GM19023 (cell line): Measurements from ENCODE around the gene NFATC1.

Source experiments
- ATAC-seq: cut with Tn5 transposase; IDR thresholded peaks from one replicate; pipeline ENCODE4 v1.9.1; 2021; ENCODE audit warnings: mild to moderate bottlenecking, moderate library complexity; ENCODE audit not compliant: unreplicated experiment

Gene NFATC1

DNA sequence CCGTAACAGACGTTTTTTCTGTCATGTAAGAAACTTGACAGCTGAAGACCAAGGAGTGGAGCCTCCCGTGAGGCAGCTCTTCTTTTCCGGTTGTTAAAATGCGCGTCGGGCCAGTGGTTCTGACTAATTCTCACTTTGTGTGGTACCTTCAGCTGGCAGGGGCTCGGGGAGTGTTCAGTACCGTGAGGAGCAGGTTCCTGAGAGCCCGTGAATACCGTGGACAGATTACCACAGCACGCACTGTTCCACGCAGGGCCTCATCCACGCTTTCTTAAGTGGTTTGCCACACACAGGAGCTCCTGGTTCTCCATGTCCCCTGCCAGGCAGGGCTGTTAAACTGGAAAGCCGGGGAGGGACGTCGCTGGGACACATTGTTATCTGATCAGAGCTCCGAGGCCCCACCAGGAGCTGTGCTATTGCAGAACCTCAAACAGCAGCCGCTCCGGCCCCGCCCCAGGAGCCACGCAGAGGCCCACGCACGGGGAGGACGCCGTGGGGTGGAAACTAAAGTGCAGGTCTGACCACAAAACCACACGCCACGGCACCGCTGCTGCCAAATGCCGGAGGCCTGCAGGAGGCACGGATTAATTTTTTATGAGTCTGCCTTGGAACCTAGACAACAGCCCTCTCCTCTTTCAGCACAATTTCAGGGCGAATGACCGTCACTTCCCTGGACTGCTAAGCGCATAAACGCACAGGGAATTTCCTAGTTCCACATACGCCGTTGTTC lies 43.3 kb downstream of the NFATC1 start:
- ATAC-seq = no peak

DNA sequence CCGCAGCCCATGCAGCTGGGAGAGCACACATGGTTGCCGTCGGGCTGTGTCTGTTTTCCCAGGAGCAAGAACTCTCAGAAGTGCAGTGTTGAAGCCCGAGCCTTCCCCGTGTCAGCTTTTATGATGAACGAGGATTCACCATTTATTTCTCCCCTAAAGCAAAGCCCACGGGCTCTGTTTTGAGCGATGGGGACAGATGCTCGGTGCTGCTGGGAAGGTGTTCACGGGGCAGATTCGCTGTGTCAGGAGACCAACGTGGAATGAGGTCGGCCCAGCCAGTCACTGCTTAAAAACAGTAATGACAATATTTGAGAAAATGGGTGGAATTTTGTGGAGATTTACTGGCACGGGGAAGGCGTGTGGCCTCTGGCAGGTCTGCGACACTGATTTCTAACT lies 43.9 kb downstream of the NFATC1 start:
- ATAC-seq = no peak

DNA sequence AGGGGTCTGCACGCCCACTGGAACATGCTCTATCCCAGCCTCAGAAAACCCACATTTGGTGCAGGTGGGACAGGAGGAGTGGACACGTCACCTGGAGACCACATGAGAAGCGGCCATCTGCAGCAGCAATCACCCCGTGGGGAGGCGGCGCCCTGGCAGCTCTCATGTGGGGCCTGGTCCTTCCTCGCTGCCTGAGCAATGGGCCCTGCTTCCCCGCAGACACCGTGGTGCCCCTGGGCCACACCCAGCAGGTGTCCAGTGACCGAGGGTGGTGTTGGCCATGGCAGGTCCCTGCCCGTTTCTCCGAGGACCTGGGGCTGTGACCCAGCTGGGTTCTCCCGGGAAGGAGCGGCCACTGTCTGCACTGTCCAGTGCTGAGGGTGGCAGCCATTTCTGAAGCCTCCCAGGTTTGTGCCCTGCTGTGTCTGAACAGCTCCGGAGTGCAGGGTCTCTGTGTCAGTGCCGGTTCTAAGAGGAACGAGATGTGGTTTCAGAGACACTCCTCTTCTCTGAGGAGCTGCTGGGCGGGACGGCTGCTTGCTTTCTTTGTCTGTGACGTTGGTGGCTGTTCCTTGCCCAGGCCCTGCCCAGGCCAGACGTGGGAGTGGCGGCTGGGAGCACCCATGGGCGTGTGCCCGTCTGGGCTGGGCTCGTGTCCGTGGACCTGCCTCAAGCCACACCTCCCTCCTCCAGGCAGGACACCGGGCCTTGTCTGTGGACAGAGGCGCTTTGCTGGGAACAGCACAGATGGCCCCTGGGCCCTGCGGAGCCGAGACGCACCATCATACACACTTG lies 44.8 kb downstream of the NFATC1 start:
- ATAC-seq = no peak

DNA sequence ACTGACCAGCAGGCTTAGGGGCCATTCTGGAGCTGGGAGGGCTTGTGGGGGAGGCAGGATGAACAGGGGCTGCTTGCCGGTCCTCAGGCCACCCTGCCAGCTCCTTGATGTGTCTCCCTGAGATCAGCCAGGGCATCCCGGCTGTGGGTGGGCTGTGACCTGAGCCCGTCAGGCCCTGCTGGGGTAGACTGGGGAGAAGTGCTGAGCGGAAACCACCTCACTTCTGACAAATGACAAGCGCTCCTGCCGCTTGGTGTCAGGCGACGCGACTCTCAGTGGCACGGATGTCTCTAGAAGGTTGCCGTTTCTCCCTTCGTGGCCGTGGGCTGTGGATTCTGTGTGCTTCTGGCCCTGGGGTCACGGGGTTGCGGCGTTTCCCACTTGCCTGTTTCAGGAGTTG lies 45.7 kb downstream of the NFATC1 start:
- ATAC-seq = no peak

GRCh38 chr18:79442508-79443221 lies 46.9 kb downstream of the NFATC1 start:
- ATAC-seq = no peak

DNA sequence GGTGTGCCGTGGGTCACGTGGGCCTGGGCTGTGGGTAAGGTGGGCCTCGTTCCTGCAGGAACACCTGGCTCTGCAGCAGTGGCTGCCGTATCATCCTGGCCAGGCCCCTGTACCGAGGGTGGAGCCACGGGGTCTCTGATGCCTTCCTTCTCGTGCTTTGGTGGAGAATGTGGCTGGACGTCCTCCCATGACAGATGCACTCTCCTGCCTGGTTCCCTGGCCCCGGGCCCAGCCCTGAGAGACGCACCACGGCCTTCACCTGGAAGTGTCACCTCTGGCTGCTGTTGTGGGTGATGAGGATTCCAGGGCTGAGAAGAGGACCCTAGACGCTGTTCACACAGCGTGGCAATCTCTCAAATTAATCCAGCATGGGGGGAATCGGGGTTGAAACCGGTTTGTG lies 49.5 kb downstream of the NFATC1 start:
- no peak for ATAC-seq

GRCh38 chr18:79445696-79446561 lies 50.2 kb downstream of the NFATC1 start:
- ATAC-seq = no peak

GRCh38 chr18:79446931-79447330 lies 51.2 kb downstream of the NFATC1 start:
- ATAC-seq = no peak

GRCh38 chr18:79447703-79448367 lies 52.1 kb downstream of the NFATC1 start:
- no peak for ATAC-seq

- ATAC-seq = no peak
Measured at GRCh38 chr18:79448621-79449020, 52.9 kb downstream of the NFATC1 start.

DNA sequence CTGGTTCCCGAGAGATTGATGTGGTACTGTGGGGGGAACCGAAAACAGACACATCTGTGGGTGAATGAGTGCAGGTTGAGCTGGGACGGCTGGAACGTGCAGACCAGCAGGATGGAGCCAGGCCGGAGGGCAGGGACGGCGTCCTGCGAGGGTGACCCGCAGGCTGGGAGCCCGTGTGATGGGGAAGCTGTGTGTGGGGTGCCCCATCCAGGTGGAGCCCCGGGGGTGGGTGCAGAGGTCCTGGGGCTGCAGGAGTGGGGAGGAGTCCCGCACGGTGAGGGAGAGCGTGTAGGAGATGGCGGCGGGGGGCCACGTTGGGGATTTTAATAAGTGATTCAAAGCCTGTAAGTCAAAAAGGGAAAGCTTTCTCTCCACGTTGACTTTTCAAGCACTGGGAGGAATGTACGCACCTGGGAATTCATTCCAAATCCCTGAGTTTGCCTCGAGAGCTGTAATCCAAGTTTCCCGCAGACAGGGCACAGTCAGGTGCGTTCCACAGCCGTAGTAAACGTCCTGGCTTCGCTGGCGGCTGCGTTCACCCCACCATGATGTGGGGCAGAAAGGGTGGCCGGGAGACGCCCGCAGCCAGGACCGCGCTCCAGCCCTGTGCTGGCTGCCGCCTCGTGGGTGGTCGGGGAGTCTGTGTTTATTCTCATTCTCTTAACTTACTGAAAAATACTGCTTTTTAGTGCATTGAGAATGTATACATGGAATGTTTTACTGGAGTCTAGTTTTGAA lies 54.0 kb downstream of the NFATC1 start:
- ATAC-seq = no peak

- ATAC-seq = no peak
Measured at GRCh38 chr18:79450289-79451080, 54.8 kb downstream of the NFATC1 start.

DNA sequence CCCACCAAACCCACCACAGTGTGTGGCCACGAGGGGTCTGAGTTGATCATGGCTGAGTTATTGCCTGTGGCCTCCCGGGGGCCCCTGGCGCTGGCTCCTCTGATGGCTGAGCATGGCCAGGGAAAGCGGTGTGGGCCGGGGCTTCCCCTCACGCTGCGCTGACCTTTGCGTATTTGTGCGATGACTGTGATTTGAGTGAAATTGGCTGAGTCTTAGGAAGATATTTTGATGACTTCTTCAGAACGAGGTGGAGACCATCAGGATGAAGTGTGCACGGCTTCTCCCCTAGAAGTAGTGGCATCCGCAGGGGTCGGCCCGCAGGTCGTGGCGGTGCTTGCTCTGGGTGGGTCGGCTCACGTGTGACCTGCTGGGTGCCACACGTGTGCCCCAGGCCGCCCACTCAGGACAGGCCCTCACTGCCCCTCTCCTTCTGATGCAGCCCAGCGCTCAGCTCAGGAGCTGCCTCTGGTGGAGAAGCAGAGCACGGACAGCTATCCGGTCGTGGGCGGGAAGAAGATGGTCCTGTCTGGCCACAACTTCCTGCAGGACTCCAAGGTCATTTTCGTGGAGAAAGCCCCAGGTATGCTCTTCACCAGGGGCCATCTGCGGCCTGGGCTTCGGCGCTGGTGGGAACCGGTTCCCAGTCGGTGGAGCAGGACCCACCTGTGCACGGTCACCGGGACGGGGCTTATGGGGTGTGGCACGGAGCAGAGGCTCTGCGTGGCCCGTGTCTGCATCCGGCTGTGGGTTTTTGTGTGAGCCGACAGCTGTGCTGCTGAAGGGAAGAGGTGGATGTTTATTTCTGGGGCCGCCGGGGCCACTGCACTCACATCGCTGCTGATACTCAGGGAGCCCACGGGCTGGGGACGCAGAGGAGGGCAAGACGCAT lies 55.8 kb downstream of the NFATC1 start:
- no peak for ATAC-seq

DNA sequence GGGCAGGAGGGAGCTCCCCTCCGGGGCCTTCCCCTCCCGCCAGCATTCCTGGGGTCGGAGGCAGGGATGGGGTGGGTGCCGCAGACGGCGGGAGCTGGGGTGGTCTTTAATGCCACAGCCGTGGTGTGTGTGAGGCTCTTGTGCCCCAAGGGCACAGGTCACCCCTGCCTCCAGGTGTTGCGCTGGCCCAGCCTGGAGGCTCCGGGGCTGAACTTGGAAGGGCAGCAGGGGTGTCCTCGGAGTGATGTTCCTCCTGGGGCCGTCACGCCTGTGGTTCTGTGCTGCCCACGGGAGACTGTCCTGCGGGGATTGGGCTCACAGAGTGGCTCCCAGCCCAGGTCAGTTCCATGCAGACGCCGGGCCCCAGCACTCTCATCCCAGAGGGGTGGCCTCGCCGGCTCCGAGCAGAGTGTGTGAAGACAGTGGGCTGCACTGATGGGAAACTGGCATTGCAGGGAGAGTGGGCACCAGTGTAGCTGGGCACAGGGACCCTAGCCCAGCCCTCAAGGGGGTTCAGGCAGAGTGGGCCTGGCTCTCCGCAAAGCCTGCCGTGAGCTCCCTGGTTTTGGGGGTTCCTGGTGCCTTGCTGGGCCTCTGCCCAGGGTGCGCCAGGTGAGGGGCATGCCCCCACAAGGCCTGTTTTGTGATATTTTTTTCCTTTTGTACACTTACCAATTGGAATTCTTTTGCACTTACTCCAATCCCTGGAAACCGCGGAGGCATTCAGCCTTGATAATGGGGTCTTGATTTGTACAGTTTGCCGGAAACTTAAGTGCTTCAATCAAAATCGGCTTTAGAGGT lies 56.7 kb downstream of the NFATC1 start:
- no peak for ATAC-seq

DNA sequence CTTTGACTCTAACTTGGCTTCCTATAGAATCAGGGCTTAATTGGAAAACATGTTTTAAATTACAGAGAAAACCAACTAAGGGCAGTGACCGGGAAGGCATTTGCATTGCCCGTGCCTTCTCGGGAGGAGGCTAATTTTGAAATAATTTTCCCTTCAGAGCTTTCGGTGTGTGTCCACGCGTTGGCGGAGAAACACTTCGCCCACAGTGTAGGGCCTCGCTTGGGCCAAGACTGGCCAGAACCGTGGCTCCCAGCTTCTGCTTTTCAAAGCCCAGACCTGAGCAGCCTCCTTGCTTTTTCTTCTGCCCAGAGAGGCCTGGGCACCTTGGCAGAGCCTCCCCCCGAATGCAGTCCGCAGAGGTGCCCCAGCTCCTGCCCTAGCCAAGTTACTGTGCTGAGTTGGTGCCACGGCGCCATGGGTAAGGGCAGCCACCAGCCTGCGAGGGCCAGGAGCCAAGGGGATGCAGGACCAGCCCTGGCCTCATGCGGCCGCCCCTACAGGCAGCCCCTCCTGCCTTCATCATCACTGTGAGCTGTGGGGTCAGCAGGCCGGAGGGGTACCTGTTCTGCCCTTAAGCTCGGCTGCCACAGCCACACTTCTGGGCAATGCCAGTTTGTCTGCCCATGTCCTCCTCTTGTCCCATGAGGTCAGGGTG lies 57.4 kb downstream of the NFATC1 start:
- no peak for ATAC-seq
